Measurements from ENCODE around the gene PPFIA2. TPM values are rescaled to one million over a fixed set of nuclear protein-coding genes. Genes with fewer than 3 reads are reported as not detected.

The PPFIA2 gene
- total and polyA plus RNA-seq, 7 donors = 0.04 to 1.2 (median 0.25) TPM

DNA sequence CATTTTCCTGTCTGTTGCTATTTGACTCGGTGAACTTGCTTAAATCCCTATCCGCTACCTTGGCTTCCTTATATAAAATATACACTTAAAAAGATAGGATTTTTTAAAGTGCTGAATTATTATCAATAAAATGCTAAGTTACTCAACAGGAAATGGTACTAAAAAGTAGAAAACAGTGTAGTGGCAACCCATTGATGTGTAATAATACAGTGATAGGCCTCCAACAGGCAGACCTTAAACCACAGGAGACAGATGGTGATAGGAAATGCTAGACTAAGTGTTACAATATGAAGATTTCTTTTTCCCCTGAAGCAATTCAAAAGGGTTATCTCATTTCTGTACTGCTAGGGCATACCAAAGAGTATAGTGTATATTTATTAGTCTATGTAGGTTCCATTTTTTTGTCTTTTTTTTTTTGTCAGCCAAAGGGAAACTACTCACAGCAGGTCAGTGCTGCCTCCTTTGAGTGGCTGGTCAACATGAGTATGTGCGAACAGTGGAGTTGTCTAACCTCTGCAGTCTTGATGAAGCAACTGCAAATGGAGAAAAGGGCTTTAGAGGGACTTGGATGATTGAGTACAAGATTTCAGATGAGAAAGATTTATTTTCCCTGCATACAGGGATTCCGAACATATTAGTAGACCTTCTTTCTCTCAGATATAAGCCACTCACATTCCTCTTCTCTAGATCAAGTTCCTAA is 497.5 kb downstream of the PPFIA2 start:
- no peaks in the 10 kb centered on the region for H3K9me3 ChIP-seq
- 74 to 81% (median 78%) methylated on average over 4 of the region's 4 CpGs for WGBS, 3 donors
- no peaks in the 10 kb centered on the region for H3K27me3 ChIP-seq (ENCODE audit: insufficient read depth in 3 of 3, low read length in 2 of 3)
- ATAC-seq (no peak), DNase-seq (no peak)
- H3K4me1 ChIP-seq = no peaks in the 10 kb centered on the region
- TF ChIP-seq, protein P1, sequence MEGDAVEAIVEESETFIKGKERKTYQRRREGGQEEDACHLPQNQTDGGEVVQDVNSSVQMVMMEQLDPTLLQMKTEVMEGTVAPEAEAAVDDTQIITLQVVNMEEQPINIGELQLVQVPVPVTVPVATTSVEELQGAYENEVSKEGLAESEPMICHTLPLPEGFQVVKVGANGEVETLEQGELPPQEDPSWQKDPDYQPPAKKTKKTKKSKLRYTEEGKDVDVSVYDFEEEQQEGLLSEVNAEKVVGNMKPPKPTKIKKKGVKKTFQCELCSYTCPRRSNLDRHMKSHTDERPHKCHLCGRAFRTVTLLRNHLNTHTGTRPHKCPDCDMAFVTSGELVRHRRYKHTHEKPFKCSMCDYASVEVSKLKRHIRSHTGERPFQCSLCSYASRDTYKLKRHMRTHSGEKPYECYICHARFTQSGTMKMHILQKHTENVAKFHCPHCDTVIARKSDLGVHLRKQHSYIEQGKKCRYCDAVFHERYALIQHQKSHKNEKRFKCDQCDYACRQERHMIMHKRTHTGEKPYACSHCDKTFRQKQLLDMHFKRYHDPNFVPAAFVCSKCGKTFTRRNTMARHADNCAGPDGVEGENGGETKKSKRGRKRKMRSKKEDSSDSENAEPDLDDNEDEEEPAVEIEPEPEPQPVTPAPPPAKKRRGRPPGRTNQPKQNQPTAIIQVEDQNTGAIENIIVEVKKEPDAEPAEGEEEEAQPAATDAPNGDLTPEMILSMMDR (IDR thresholded peaks at IDR 0.05) = no peak
- H3K4me3 ChIP-seq = no peak overlapping the region
- H3K27ac ChIP-seq = no peak overlapping the region
- intact Hi-C loops (cut with DNase I) = no loop called here
- peaks cover 0 to 8% of the 10 kb centered on the region in 2 donors for H3K36me3 ChIP-seq (ENCODE audit: insufficient read depth in 1 of 2, low read depth in 1 of 2)

DNA sequence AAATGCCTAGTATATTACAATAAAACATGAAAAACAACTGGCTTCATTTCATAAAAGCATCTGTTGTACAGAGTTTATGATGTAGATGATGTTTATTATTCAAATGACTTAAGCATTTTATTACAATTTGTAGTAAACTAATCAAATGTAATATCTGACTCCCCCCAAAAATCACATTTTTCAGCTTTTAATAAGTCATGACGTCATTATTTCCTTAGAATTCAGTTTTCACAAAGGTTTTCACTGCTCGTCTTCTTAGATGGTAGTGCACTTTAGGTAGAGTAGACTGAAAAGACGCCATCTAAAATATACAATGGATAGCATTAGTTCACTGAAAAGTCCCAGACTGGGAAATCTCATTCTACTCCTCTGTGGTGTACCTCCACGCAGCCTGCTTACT is 499.8 kb downstream of the PPFIA2 start:
- DNase-seq (no peak), ATAC-seq (no peak)
- WGBS, 3 donors = 87 to 92% (median 90%) methylated on average over 4 of the region's 4 CpGs

DNA sequence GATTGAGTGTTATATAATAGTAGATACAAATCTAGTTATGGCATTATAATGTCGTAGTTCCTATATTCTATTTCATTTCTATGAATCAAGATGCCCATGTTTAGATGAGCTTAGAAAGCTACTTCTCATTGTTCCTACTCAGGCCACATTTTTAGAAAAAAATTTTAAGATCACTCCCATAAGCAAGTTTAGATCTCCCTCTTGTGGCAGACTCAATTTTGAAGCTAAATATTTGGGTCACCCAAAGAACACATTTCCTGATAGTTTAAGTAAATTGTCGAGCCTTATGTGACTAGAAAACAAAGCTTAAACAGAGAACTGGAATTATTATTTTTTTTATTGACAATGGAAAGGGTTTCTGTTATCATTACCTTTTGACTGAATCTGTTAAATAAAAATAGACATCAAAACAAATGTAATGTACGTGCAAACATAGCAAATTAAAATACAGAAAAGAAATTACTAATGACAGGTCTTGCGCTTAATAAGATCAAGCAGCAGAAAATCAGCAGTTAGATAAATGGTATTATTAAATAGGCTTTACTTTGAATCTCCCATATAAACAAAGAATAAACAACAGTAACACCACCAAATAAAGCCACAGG is 501.1 kb downstream of the PPFIA2 start:
- Histone ChIP-seq H3K9me3 (no peaks in the 10 kb centered on the region), H3K36me3 (ENCODE audit: insufficient read depth in 1 of 2, low read depth in 1 of 2) (peaks cover 0 to 37% of the 10 kb centered on the region in 2 donors), H3K4me1 (no peaks in the 10 kb centered on the region), H3K27ac (no peak overlapping the region), H3K27me3 (ENCODE audit: insufficient read depth in 3 of 3, low read length in 2 of 3) (no peaks in the 10 kb centered on the region), H3K4me3 (no peak overlapping the region)
- DNase-seq = no peak
- TF ChIP-seq, protein P1 (IDR thresholded peaks at IDR 0.05) = no peak
- intact Hi-C loops (cut with DNase I) = no loop called here
- WGBS, 3 donors = 63 to 67% (median 67%) methylated on average over 4 of the region's 4 CpGs
- no peak for ATAC-seq

More for the DNA sequence above, 499.8 kb downstream of the PPFIA2 start:
- Histone ChIP-seq H3K9me3 (no peaks in the 10 kb centered on the region), H3K36me3 (ENCODE audit: insufficient read depth in 1 of 2, low read depth in 1 of 2) (peaks cover 0 to 26% of the 10 kb centered on the region in 2 donors), H3K27me3 (ENCODE audit: insufficient read depth in 3 of 3, low read length in 2 of 3) (no peaks in the 10 kb centered on the region), H3K4me1 (no peaks in the 10 kb centered on the region), H3K27ac (no peak overlapping the region), H3K4me3 (no peak overlapping the region)
- intact Hi-C loops (cut with DNase I) = no loop called here
- TF ChIP-seq, protein P1 (IDR thresholded peaks at IDR 0.05) = no peak

DNA sequence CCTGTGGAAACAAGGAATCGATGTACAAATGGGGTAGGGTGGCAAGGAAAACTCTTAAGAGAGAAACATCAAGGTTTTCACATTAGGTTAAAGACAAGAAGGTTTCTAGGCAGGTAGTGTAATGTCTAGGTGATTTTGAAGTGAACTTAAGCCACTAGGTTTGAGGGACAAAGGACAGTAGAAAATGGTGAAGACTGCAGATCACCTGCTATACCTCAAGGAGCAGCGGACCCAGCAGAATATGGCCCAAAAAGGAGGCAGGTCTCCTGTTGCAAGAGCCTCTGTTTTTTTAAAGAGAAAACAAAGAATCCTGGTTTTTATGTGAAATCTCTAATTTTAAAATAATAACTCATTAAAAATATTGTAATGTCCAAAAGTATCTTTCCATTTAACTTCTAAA is 503.2 kb downstream of the PPFIA2 start:
- Histone ChIP-seq H3K4me1 (no peaks in the 10 kb centered on the region), H3K36me3 (ENCODE audit: insufficient read depth in 1 of 2, low read depth in 1 of 2) (peaks cover 0 to 37% of the 10 kb centered on the region in 2 donors), H3K9me3 (no peaks in the 10 kb centered on the region), H3K27ac (no peak overlapping the region), H3K27me3 (ENCODE audit: insufficient read depth in 3 of 3, low read length in 2 of 3) (no peaks in the 10 kb centered on the region), H3K4me3 (no peak overlapping the region)
- TF ChIP-seq, protein P1 (IDR thresholded peaks at IDR 0.05) = no peak
- DNase-seq = no peak
- ATAC-seq = no peak
- 95 to 98% (median 97%) methylated on average over 2 of the region's 2 CpGs for WGBS, 3 donors
- intact Hi-C loops (cut with DNase I) = no loop called here

All from psoas muscle (tissue), 8 donors.